B cell (primary cell): ENCODE results near the gene TSPAN14. TPM values are rescaled to one million over a fixed set of nuclear protein-coding genes. Genes with fewer than 3 reads are reported as not detected.

Experiments used
- ATAC-seq: fragments of 200-7000 bp; cut with Tn5 transposase; one replicate; pipeline ENCODE4 v1.10.0; 2021; ENCODE audit warnings: low read depth, mild to moderate bottlenecking, moderate number of reproducible peaks, moderate library complexity
- CTCF ChIA-PET: fragments of 350-600 bp; sonication (Branson Sonifier 250); formaldehyde crosslinking; loops from one replicate; lab custom pipeline; 2021; ENCODE audit warnings: antibody characterized with exemption, inconsistent platforms; lab: Charles Lee
- POLR2A ChIA-PET: fragments of 350-600 bp; sonication (Branson Sonifier 250); formaldehyde crosslinking; loops from one replicate; lab custom pipeline; 2021; ENCODE audit warnings: antibody characterized with exemption; lab: Charles Lee
- DNase-seq: peaks from one replicate; pipeline ENCODE4 v3.0.0; 2013
- H2AFZ ChIP-seq: 2 replicates; pipeline ENCODE4 v1.6.1; 2012; ENCODE audit warnings: mild to moderate bottlenecking, low read depth, low read length; ENCODE audit not compliant: insufficient read depth, poor library complexity, severe bottlenecking
- H3K27ac ChIP-seq, 2 donors: 1 replicate in 1 of 2; 2 replicates in 1 of 2; pipeline ENCODE4 v1.5.1; 2012 to 2013; ENCODE audit warnings: low read length in 2 of 2, mild to moderate bottlenecking in 2 of 2, moderate library complexity in 1 of 2
- H3K27me3 ChIP-seq, 4 experiments: fragments of 200-600 bp in 1 of 4; sonication (generic) in 1 of 4; replicated peaks in 1 of 4; 1 replicate in 2 of 4; 2 replicates in 2 of 4; pipeline versions ENCODE4 v1.6.1 to v1.7.0; 2013 to 2016; ENCODE audit warnings: low read length in 3 of 4, mild to moderate bottlenecking in 2 of 4, mixed read lengths in 1 of 4, moderate library complexity in 1 of 4; ENCODE audit not compliant: insufficient read depth in 4 of 4, control insufficient read depth in 3 of 4; ENCODE audit errors: control extremely low read depth in 1 of 4
- H3K36me3 ChIP-seq, 2 experiments: replicated peaks in 1 of 2; 1 replicate in 1 of 2; 2 replicates in 1 of 2; pipeline versions ENCODE4 v1.6.1 to v1.7.1; 2013; ENCODE audit warnings: low read length in 1 of 2; ENCODE audit not compliant: insufficient read depth in 2 of 2, control insufficient read depth in 1 of 2; ENCODE audit errors: control extremely low read depth in 1 of 2, extremely low read depth in 1 of 2
- H3K4me1 ChIP-seq, 2 donors: fragments of 200-600 bp in 1 of 2; sonication (generic) in 1 of 2; 1 replicate in 1 of 2; 2 replicates in 1 of 2; pipeline versions ENCODE4 v1.5.1 to v1.6.1; 2013 to 2017; ENCODE audit warnings: low read length in 2 of 2; ENCODE audit not compliant: control insufficient read depth in 2 of 2, insufficient read depth in 2 of 2
- H3K4me2 ChIP-seq: replicated peaks from 2 replicates; pipeline ENCODE3; 2012; ENCODE audit warnings: mild to moderate bottlenecking, low read depth, low read length; ENCODE audit not compliant: poor library complexity, severe bottlenecking
- H3K4me3 ChIP-seq, 5 experiments: fragments of 200-600 bp in 1 of 5; sonication (generic) in 1 of 5; 1 replicate in 3 of 5; 2 replicates in 2 of 5; pipeline versions ENCODE4 v1.5.1 to v1.7.0; 2011 to 2016; ENCODE audit warnings: low read length in 4 of 5, mild to moderate bottlenecking in 4 of 5, low read depth in 2 of 5, control low read depth in 1 of 5, moderate library complexity in 1 of 5; ENCODE audit not compliant: insufficient read depth in 1 of 5; ENCODE audit errors: control extremely low read depth in 1 of 5, extremely low read depth in 1 of 5
- H3K79me2 ChIP-seq: fragments of 200-600 bp; sonication (generic); one replicate; pipeline ENCODE4 v1.6.0; 2016; ENCODE audit warnings: low read length; ENCODE audit not compliant: control insufficient read depth, insufficient read depth
- H3K9ac ChIP-seq: fragments of 200-600 bp; sonication (generic); 2 replicates; pipeline ENCODE4 v1.6.1; 2017; ENCODE audit warnings: mild to moderate bottlenecking, low read length, moderate library complexity
- H3K9me3 ChIP-seq, 3 donors: one replicate each; pipeline versions ENCODE4 v1.6.1 to v1.7.1; 2013; ENCODE audit warnings: low read length in 2 of 3; ENCODE audit not compliant: control insufficient read depth in 2 of 3, insufficient read depth in 1 of 3; ENCODE audit errors: control extremely low read depth in 1 of 3
- H4K20me1 ChIP-seq: 2 replicates; pipeline ENCODE4 v1.6.0; 2012; ENCODE audit warnings: mild to moderate bottlenecking, low read length; ENCODE audit not compliant: insufficient read depth, control insufficient read depth, poor library complexity, severe bottlenecking
- H3K27ac Mint-ChIP-seq: one replicate; pipeline ENCODE4 v1.8.0; 2021; ENCODE audit warnings: mixed read lengths
- H3K27me3 Mint-ChIP-seq: one replicate; pipeline ENCODE4 v1.8.0; 2021; ENCODE audit warnings: mixed read lengths
- H3K4me1 Mint-ChIP-seq: one replicate; pipeline ENCODE4 v1.8.0; 2021; ENCODE audit warnings: mixed read lengths
- H3K4me3 Mint-ChIP-seq: one replicate; pipeline ENCODE4 v1.8.0; 2021; ENCODE audit warnings: mixed read lengths
- H3K9me3 Mint-ChIP-seq: one replicate; pipeline ENCODE4 v1.8.0; 2022; ENCODE audit warnings: mixed read lengths; ENCODE audit not compliant: insufficient read depth
- EZH2 ChIP-seq: IDR thresholded peaks from 2 replicates; pipeline ENCODE4 v1.6.1; 2012; ENCODE audit warnings: borderline replicate concordance, low read depth, mild to moderate bottlenecking, moderate library complexity, low read length; ENCODE audit not compliant: insufficient read depth, poor library complexity, severe bottlenecking
- WGBS: methylation state at CpG from one replicate; pipeline ENCODE4 v1.1.5; 2013; ENCODE audit warnings: missing lambda C conversion rate; ENCODE audit not compliant: insufficient coverage; 5-methylcytosine and 5-hydroxymethylcytosine counted together
- intact Hi-C: fragments of 100-400 bp; cut with micrococcal nuclease; formaldehyde crosslinking; loops from one replicate; pipeline ENCODE4 v1.10.0; 2022
- polyA plus RNA-seq: library from polyadenylated mRNA; depleted of rRNA; stranded (reverse); fragments of >200 nt; gene quantifications from 2 replicates; pipeline ENCODE4 v1.2.3, GENCODE V29; 2012
- total RNA-seq, 2 donors: library from RNA; stranded (reverse); fragments of 120-200 nt in 1 of 2; gene quantifications; 1 replicate in 1 of 2; 2 replicates in 1 of 2; pipeline versions ENCODE4 v1.2.3 to v1.2.4, GENCODE V29; 2013 to 2022
- TF ChIP-seq, protein P1 (sequence below): fragments of 200-600 bp; IDR thresholded peaks from one replicate; pipeline ENCODE4 v1.8.0; 2022; ENCODE audit warnings: antibody characterized with exemption, mild to moderate bottlenecking

The TSPAN14 gene
- total and polyA plus RNA-seq, 2 donors (not counting 1 experiment from before 2014, with no cell fraction given): 27.8 to 55.3 TPM

DNA sequence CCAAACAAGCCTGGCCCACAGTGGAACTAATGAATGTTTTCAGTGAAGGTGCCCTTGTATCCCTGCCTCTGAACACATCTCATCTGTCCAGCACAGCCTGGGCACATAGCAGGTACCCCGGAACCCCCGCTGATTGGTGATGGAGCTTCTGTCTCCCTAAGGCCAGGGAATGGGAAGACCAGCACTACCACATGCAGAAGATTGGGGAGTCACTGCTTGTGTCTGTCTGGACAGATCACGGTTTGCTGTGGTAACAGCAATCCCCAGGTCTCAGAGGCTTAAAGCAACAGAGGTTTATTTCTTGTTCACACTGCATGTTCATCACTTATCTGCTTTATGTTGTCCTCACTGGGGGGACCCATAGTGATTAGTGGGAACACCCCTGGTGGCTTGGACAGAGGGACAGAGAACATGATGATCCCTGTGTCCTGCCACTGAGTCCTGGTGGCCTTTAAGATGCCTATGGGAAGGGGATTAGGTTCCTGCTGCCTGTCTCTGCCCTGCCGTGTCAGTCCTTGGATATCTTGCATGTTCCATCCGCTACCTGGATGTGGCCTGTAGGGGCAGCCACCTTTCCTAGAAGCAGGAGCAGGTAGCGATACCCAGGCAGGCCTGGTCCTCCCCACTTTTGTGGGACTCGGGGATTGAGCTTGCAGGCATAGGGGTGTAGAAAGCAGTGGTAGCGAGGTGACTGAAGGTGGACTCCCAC, 3.6 kb downstream of the TSPAN14 start:
- intact Hi-C loops: no loop called here
- Histone ChIP-seq H3K79me2 (peaks cover 75% of the 10 kb centered on the region), H3K4me2 (peak overlapping the region; percentile 68), H4K20me1 (peaks cover 52% of the 10 kb centered on the region), H3K9me3 (no peaks in the 10 kb centered on the region), H2AFZ (no peak overlapping the region), H3K27ac (peak overlapping the region in 1 of 2 donors; percentile 58), H3K36me3 (no peaks in the 10 kb centered on the region), H3K27me3 (no peaks in the 10 kb centered on the region), H3K4me3 (no peak overlapping the region), H3K4me1 (peaks cover 69 to 85% of the 10 kb centered on the region in 2 donors), H3K9ac (no peak overlapping the region)
- ATAC-seq (no peak), DNase-seq (no peak)
- peak overlapping the region; percentile 32 for H3K4me3 Mint-ChIP-seq
- ChIA-PET CTCF (interaction anchor here (1.4 to 4.0 kb wide), 3 partner anchors 9 to 48 kb away, joined by 5 to 26 read pairs (median 19); no protein-coding TSS in a partner anchor), POLR2A (interaction anchor here (1.7 kb wide), 1 partner anchor 9 kb away, joined by 5 read pairs; no protein-coding TSS in a partner anchor)
- WGBS: 89% methylated on average over 8 of the region's 8 CpGs
- no peak for TF ChIP-seq EZH2
- TF ChIP-seq, protein P1, sequence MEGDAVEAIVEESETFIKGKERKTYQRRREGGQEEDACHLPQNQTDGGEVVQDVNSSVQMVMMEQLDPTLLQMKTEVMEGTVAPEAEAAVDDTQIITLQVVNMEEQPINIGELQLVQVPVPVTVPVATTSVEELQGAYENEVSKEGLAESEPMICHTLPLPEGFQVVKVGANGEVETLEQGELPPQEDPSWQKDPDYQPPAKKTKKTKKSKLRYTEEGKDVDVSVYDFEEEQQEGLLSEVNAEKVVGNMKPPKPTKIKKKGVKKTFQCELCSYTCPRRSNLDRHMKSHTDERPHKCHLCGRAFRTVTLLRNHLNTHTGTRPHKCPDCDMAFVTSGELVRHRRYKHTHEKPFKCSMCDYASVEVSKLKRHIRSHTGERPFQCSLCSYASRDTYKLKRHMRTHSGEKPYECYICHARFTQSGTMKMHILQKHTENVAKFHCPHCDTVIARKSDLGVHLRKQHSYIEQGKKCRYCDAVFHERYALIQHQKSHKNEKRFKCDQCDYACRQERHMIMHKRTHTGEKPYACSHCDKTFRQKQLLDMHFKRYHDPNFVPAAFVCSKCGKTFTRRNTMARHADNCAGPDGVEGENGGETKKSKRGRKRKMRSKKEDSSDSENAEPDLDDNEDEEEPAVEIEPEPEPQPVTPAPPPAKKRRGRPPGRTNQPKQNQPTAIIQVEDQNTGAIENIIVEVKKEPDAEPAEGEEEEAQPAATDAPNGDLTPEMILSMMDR: no peak
- H3K27me3 Mint-ChIP-seq: no peaks in the 10 kb centered on the region
- peak overlapping the region; percentile 53 for H3K27ac Mint-ChIP-seq
- H3K4me1 Mint-ChIP-seq: peaks cover 80% of the 10 kb centered on the region
- no peaks in the 10 kb centered on the region for H3K9me3 Mint-ChIP-seq

DNA sequence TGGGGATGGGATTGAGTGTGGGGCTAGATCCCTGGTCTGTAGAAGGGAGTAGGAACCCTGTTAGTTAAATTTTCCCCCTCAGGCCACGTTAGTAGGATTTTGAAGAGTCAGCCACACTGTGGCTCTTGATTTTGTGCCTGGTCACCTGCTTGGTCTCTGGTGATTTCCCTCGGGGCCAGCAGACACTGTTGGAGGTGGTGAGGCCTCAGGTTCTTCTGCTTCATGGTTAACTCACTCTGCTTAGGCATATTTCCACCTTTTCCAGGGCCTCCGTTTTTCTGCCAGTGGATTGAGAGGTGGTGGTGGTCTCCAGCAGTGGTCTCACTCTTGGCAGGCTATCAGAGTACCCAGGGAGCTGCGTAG, 4.1 kb downstream of the TSPAN14 start:
- peak overlapping the region; percentile 44 for H3K9ac ChIP-seq
- H2AFZ ChIP-seq: no peak overlapping the region
- TF ChIP-seq EZH2: no peak
- TF ChIP-seq, protein P1: no peak
- peak overlapping the region in 1 of 2 donors; percentile 58 for H3K27ac ChIP-seq
- H3K4me2 ChIP-seq: peak overlapping the region; percentile 68
- ChIA-PET POLR2A (interaction anchor here (0.8 to 0.9 kb wide), 2 partner anchors 10 to 14 kb away, joined by 4 to 8 read pairs; no protein-coding TSS in a partner anchor), CTCF (interaction anchor here (2.9 to 4.0 kb wide), 2 partner anchors 13 to 47 kb away, joined by 26 to 29 read pairs; no protein-coding TSS in a partner anchor)
- peak overlapping the region; percentile 68 for H3K4me3 Mint-ChIP-seq
- H3K4me1 ChIP-seq: peaks cover 74 to 89% of the 10 kb centered on the region in 2 donors
- H3K4me3 ChIP-seq: no peak overlapping the region
- WGBS: no CpG with 5 or more reads among the region's 4 CpGs
- peaks cover 84% of the 10 kb centered on the region for H3K4me1 Mint-ChIP-seq
- intact Hi-C loops: no loop called here
- no peaks in the 10 kb centered on the region for H3K9me3 Mint-ChIP-seq
- H3K27me3 Mint-ChIP-seq: no peaks in the 10 kb centered on the region
- no peaks in the 10 kb centered on the region for H3K9me3 ChIP-seq
- no peaks in the 10 kb centered on the region for H3K27me3 ChIP-seq
- peaks cover 80% of the 10 kb centered on the region for H3K79me2 ChIP-seq
- peaks cover 55% of the 10 kb centered on the region for H4K20me1 ChIP-seq
- ATAC-seq: no peak
- no peaks in the 10 kb centered on the region for H3K36me3 ChIP-seq
- H3K27ac Mint-ChIP-seq: peak overlapping the region; percentile 90
- DNase-seq: no peak
